HG02678 (cell line): ENCODE data around the gene GALNT9.
"Not testable (repeated sequence)": the region's sequence is repeated elsewhere in the genome, so short reads cannot be mapped to it uniquely, and the experiment has no call there.

Source experiments
- ATAC-seq: cut with Tn5 transposase; IDR thresholded peaks from one replicate; pipeline ENCODE4 v1.9.1; 2021; ENCODE audit warnings: mild to moderate bottlenecking, moderate library complexity; ENCODE audit not compliant: unreplicated experiment

GALNT9 gene

GRCh38 chr12:132329036-132329719, at the start of gene GALNT9:
Gene GALNT9 (minus strand): TSS chr12:132329589. CDS start chr12:132329203, 386 bp downstream.
- no peak for ATAC-seq

GRCh38 chr12:132379057-132379456, 49.7 kb upstream of the GALNT9 start:
- not testable (repeated sequence) for ATAC-seq

- no peak for ATAC-seq
Measured at GRCh38 chr12:132377147-132377546, 47.8 kb upstream of the GALNT9 start.

GRCh38 chr12:132376464-132376830, 47.1 kb upstream of the GALNT9 start:
- no peak for ATAC-seq

DNA sequence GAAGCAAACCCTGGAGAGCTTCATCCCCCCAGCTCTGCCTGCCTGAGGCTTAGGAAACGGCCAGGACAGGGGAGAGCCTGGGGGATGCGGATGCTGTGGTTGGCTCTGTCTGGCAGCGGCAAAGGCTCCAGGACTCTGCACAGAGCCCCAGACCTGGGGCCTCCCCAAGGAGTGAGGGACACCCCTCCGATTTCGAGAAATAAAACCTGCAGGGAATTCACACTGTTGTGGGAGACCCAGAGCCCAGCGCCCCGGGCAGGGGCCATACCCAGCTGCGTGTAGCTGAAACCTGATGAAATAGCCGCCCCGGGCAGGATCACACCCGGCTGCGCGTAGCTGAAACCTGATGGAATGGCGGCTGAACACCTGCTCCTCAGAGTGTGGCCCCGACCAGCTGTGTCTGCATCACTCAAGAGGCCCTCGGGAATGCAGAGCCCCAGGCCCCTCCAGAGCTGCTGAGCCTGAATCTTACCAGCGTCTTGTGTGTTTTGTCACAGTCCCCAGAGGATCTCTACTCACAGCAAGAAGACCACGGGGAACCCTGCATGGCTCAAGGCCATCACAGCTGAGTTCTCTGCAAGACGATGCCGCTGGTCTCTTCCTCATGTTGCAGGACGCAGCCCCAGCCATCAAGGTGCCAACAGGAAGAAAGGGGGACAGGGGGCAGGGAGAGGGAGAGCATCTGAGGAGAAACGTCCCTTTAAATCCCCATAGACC, 46.5 kb upstream of the GALNT9 start:
- ATAC-seq = no peak

DNA sequence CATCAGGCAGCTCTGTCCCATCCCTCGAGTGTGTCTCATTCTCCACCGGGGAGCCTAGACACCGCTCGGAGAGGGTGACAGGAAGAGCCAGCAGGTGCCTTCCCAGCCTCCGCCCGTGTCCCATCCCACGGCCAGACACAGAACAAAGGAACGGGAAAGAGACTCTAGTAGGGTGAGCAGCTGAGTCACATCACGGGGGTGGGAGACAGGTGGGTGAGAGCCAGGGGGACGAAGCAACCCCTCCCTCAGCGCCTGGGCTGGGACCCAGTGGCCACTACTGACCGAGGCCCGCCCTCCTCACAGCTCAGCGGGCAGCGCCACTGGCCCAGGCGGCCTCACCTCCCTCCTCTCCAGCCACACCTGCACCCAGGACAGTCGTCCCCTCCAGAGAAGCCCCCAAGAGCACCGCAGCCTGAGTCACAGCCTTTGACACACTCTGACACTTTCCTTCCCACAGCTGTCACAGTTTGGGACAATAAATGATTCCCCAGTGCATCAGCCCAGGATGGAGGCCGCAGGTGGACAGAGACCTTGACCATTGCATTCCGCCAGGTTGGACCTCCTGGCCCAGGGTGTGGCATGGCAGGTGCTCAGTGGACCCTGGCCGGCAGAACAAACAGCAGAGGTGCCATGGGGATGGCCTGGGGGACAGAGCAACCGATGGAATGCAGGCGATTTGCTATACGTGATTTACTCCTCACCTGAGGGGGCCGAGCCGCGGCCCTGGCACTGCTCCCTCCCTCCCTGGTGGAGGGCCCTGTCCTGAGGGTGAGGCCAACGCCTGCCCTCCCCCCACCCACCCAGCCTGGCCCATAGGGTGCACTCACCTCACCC, 45.4 kb upstream of the GALNT9 start:
- ATAC-seq = no peak

- no peak for ATAC-seq
Measured at GRCh38 chr12:132373901-132374611, 44.7 kb upstream of the GALNT9 start.

DNA sequence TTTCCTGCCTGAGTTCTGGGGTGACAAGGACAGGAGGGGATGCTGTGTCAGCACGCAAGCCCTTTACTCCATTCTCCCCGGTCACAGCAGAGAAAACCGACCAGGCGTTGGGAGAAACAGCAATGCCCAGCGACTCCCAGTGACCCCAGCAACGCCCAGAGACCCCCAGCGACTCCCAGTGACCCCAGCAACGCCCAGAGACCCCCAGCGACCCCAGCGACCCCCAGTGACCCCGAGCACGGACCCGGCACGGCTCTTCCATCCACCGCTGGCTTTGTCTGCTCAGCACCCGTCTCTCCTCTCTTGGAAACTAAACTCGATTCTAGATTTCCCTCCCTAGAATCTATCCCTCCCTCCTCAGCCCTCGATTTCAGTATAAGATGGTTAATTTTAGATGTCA, 38.5 kb upstream of the GALNT9 start:
- no peak for ATAC-seq

- no peak for ATAC-seq
Measured at GRCh38 chr12:132367071-132367851, 37.9 kb upstream of the GALNT9 start.

DNA sequence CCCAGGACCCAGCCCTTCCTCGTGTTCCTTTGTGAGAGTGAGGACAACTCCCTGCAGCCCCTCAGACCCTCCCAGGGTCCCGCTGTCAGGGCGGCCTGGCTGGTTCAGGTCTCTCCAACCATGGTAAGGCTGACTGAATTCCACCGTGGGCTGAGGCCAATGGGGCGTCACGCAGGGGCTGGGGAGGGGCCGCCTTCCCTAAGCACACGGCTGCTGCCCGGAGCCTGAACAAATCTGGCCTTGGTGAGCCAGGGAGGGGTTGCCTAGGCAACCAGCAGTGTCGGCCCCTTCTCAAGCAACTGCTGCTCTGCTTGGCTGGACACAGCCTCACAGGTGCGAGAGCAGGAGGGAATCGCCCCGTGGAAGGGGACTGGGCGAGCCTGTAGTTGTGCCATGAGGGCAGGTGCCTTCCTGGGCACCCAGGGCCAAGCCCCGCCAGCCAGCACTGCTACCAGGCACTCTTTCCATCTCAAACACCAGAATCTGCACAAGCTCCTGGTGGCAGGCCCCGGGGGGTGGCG, 37.0 kb upstream of the GALNT9 start:
- no peak for ATAC-seq

DNA sequence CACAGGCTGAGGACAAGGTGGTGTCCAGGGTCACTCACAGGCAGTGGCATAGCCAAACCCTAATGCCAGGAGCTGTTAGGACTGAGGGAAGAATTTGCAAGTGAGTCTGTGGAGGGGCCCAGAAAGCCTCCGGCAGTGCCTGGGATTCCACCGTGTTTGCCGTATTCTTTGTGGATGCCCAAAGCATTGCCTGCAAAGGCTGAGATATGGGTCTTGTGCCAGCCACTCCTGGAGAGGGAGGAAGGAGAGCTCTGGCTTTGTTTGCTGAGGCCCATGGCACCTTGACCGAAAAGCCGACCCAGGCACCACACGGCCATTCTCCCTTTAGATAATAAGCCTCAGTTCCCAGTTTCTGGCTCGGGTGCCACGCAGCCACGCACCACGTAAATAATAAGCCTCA, 35.8 kb upstream of the GALNT9 start:
- no peak for ATAC-seq

GRCh38 chr12:132364348-132364902, 35.0 kb upstream of the GALNT9 start:
- ATAC-seq = no peak

GRCh38 chr12:132363661-132364347, 34.4 kb upstream of the GALNT9 start:
- ATAC-seq = no peak

DNA sequence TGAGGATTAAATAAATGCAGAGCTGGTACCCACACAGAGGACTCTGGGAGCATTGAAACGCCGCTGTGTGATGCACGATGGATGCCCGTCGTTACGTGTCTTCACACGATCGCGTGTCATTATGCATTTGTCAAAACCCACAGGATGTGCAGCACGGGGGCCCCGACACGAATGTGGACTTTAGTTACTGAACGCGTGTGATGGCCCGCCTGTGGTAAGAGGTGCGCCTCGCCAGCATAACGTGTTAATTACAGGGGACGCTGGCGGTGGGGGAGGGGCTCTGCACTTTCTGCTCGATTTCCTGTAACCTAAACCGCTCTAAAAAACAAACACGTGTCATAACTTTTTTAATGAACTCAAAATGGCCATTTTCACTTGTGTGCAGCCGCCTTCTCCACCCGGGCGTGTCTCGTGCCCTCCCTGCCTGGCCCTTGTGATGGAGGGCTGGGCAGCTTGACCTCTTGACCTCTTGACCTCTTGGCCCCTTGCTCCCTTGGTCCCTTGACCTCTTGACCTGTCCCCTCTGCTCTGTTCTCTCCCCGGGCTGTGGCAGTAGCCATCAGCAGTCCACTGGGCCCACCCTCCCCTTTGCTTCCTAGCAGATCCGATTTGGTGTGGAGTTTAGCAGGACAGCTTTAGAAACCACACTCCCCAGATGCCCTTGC, 33.7 kb upstream of the GALNT9 start:
- no peak for ATAC-seq

- ATAC-seq = no peak
Measured at GRCh38 chr12:132360906-132361777, 31.8 kb upstream of the GALNT9 start.

DNA sequence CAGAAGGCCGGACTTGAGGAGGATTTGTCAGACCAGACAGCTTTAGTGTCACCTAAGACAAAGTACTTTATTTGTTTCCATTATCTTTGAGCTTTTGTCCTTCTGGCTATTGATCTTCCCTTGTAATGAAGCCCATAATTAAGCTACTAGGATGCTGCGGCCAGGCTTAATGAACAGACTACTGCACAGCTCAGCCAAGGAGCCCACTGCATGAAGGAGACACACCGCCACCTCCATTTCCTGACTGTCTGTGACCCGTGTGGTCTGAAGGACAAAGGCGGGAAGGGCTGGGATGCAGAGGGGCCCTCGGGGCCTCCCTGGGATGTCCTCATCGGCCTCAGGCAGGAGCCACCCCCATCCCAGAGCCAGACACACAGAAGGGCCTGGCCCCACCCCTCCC, 31.0 kb upstream of the GALNT9 start:
- no peak for ATAC-seq

- ATAC-seq = no peak
Measured at GRCh38 chr12:132359971-132360370, 30.6 kb upstream of the GALNT9 start.

- no peak for ATAC-seq
Measured at GRCh38 chr12:132359551-132359950, 30.2 kb upstream of the GALNT9 start.
